Measurements from ENCODE around the gene S100P.
A peak's percentile ranks its signal among the peaks of the same experiment; 100 is the strongest.

S100P gene

DNA sequence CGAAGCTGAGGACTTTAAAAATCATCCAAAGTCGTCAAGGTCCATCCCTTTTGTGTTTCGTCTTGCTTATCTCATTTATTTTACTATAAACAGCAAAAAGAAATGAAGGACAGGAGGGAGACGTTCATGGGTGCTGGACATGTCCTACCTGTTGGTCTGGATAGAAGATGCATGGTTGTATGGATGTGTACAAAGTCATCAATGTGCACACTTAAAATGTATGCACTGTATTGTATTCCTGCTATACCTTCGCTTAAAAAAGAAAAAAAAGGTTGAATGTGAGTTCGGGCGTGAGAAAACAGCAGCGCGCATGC lies 22.0 kb downstream of the S100P start:
- H3K27ac ChIP-seq = peak overlapping the region; percentile 90
- TF ChIP-seq, protein P1, sequence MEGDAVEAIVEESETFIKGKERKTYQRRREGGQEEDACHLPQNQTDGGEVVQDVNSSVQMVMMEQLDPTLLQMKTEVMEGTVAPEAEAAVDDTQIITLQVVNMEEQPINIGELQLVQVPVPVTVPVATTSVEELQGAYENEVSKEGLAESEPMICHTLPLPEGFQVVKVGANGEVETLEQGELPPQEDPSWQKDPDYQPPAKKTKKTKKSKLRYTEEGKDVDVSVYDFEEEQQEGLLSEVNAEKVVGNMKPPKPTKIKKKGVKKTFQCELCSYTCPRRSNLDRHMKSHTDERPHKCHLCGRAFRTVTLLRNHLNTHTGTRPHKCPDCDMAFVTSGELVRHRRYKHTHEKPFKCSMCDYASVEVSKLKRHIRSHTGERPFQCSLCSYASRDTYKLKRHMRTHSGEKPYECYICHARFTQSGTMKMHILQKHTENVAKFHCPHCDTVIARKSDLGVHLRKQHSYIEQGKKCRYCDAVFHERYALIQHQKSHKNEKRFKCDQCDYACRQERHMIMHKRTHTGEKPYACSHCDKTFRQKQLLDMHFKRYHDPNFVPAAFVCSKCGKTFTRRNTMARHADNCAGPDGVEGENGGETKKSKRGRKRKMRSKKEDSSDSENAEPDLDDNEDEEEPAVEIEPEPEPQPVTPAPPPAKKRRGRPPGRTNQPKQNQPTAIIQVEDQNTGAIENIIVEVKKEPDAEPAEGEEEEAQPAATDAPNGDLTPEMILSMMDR (conservative IDR thresholded peaks at IDR 0.05) = no peak

- TF ChIP-seq, protein P1 (conservative IDR thresholded peaks at IDR 0.05) = no peak
- H3K27ac ChIP-seq = peak within 1 kb of the TSS; percentile 90
These were observed 22.6 kb downstream of the S100P start, which contains the start of gene BLOC1S4 for GRCh38 chr4:6716018-6716911. Gene BLOC1S4, plus strand, starts transcription at chr4:6716174. Its CDS starts 36 bp downstream, at chr4:6716210.

DNA sequence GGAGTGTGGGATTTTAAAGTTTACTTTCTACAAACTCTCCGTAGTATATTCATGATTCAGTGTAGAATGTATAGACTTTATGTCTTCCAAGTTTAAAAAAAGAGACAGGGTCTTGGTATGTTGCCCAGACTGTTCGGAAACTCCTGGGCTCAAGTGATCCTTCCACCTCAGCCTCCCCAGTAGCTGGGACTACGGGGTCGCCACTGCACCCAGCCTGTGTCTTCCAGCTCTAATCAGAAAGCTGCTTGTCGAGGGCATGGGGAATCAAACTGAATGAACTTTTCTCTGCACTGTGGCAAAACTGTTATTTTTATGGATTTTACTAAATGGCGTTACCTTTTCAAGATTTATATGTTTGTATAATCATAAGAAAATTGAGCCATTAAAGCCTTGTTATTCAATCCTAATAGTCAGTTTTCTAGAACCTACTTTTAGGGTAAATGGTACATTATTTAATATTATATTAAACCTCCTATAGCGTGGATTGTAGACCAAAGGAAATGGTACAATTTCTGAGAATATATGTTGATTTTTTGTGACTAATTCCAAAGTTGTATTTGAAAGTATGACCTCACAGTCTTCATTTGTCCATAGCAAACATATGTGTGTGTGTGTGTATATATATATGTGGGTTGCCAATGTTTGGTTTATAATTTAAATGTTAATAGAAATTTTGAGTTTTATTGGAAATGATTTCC lies 23.4 kb downstream of the S100P start:
- peak overlapping the region; percentile 90 for H3K27ac ChIP-seq
- TF ChIP-seq, protein P1 (conservative IDR thresholded peaks at IDR 0.05) = no peak

- TF ChIP-seq, protein P1 (conservative IDR thresholded peaks at IDR 0.05) = no peak
- no peak overlapping the region for H3K27ac ChIP-seq
These were observed 25.4 kb downstream of the S100P start for GRCh38 chr4:6718932-6719610.

- no peak overlapping the region for H3K27ac ChIP-seq
- TF ChIP-seq, protein P1 (conservative IDR thresholded peaks at IDR 0.05) = no peak
These were observed 26.0 kb downstream of the S100P start for GRCh38 chr4:6719611-6720179.

GRCh38 chr4:6720202-6720699 lies 26.6 kb downstream of the S100P start:
- TF ChIP-seq, protein P1 (conservative IDR thresholded peaks at IDR 0.05) = peak; percentile 90
- H3K27ac ChIP-seq = 0 out of 2 replicates have a peak overlapping the region, but pooled peaks have one; percentile 24

Measured in VCaP (cell line).